ENCODE results near the gene RBKS.

- no peak for TF ChIP-seq CTCF (IDR thresholded peaks at IDR 0.05)
- no peak for TF ChIP-seq POLR2A (IDR thresholded peaks at IDR 0.05)
- TF ChIP-seq POLR2AphosphoS5 (IDR thresholded peaks at IDR 0.05) = no peak
These were observed 66.6 kb downstream of the RBKS start for GRCh38 chr2:27823569-27823968.

Data from breast epithelium (tissue), 3 donors.